ACHN (cell line): Measurements from ENCODE around the gene SEC11C.

Source experiments
- DNase-seq: peaks from one replicate; pipeline ENCODE4 v3.0.0-alpha.2; 2015
- in situ Hi-C: cut with HindIII; loops from 2 replicates; pipeline ENCODE4 v1.10.0; 2017; ENCODE audit warnings: low sequenced_read_pairs, low pct_ligation_motif_present, low pct_unique_long_range_greater_than_20kb

Gene SEC11C

DNA sequence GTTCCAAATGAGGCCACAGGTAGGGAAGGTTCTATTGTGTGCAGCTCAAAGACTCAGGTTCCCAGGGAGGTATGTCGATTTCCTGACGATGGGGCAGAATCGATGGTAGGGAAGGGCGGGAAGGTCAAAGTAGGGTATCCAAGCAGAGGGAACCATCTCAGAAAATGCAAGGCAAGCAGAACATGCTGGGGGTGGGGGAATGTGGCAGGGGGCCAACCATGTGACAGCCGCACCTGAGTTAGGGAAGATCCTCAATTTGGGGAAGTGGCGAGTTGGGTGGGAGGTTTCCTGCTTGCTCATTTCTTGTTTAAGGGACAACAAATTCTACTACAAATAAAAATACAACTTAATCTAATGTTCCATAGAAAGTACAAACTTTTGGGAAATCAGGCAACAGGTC, 58.5 kb downstream of the SEC11C start:
- in situ Hi-C loops, result no loop called here

GRCh38 chr18:59200787-59201186, 61.1 kb downstream of the SEC11C start:
- in situ Hi-C loops, result no loop called here
- no peak for DNase-seq

More for the DNA sequence above, 58.5 kb downstream of the SEC11C start:
- DNase-seq, result no peak

DNA sequence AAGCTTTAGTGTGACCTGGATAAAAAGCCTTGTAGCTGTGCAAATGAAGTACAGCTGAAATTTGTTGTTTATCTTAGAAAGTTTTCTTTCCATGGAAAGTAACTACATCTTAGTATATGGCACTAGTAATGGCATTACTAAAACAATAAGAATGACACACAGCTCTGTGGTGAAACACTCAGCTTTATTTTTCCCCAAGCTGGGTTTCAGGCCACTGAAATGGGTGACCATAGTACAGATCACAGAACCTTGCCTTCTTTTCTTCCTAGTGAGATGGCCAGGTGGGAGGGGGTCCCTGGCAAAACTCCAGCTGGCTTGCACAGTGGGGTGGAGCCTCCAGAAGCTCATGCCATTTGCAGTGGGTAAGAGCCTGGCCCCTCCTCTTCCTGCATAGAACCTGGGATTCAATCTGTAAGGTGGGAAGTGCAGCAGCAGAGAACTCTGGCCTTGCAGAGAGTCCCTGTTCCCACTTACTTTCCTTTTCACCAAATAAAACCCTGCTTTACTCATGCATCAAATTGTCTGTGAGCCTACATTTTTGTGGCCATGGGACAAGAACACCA, 62.7 kb downstream of the SEC11C start:
- no peak for DNase-seq
- in situ Hi-C loops, result no loop called here

DNA sequence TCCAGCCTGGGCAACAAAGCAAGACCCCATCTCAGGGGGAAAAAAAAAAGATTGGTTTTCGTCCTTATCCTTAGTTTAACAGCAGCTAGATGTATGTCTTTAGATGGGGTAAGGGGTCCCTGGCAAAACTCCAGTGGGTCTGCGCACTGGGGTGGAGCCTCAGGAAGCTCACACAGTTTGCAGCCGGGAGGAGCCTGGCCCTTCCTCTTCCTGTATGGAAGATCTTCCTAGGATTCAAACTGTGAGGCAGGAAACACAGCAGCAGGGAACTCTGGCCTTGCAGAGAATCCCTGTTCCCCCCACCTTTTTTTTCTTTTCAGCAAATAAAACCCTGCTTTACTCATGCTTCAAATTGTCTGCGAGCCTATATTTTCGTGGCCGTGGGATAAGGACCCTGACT, 67.8 kb downstream of the SEC11C start:
- in situ Hi-C loops, result no loop called here
- DNase-seq, result no peak
